ENCODE results near the gene TTC7B.

The TTC7B gene

GRCh38 chr14:90836692-90837063 is 20.4 kb upstream of the TTC7B start:
- Histone ChIP-seq H3K27me3 (ENCODE audit: insufficient read depth, low read length, poor library complexity) (no peaks in the 10 kb centered on the region), H3K9me3 (ENCODE audit: insufficient read depth, low read length, severe bottlenecking) (no peaks in the 10 kb centered on the region), H3K4me1 (ENCODE audit: insufficient read depth, low read length) (peaks cover 6% of the 10 kb centered on the region), H3K36me3 (ENCODE audit: insufficient read depth, low read length) (no peaks in the 10 kb centered on the region), H3K79me2 (ENCODE audit: insufficient read depth, low read length) (no peaks in the 10 kb centered on the region), H3K27ac (ENCODE audit: low read length) (no peak overlapping the region), H3K4me2 (ENCODE audit: insufficient read depth, low read length) (no peak overlapping the region), H2AFZ (ENCODE audit: low read depth, low read length) (no peak overlapping the region), H3K9ac (ENCODE audit: low read depth, low read length) (no peak overlapping the region), H3K4me3 (ENCODE audit: low read depth in 1 of 2, low read length in 2 of 2) (no peak overlapping the region), H4K20me1 (ENCODE audit: insufficient read depth, low read length) (no peaks in the 10 kb centered on the region)
- DNase-seq (no peak), ATAC-seq (ENCODE audit: insufficient read depth, low read depth) (no peak)
- TF ChIP-seq EZH2 (IDR thresholded peaks at IDR 0.05; ENCODE audit: borderline replicate concordance, low read depth, low read length, severe bottlenecking) (no peak), CTCF (IDR thresholded peaks at IDR 0.05; ENCODE audit: borderline replicate concordance, extremely low read depth, low read length, poor library complexity, severe bottlenecking) (no peak)

GRCh38 chr14:90831821-90832220 is 15.6 kb upstream of the TTC7B start:
- Histone ChIP-seq H3K79me2 (ENCODE audit: insufficient read depth, low read length) (no peaks in the 10 kb centered on the region), H3K9ac (ENCODE audit: low read depth, low read length) (no peak overlapping the region), H3K4me2 (ENCODE audit: insufficient read depth, low read length) (no peak overlapping the region), H3K27me3 (ENCODE audit: insufficient read depth, low read length, poor library complexity) (no peaks in the 10 kb centered on the region), H3K4me1 (ENCODE audit: insufficient read depth, low read length) (peaks cover 26% of the 10 kb centered on the region), H3K4me3 (ENCODE audit: low read depth in 1 of 2, low read length in 2 of 2) (no peak overlapping the region), H3K27ac (ENCODE audit: low read length) (no peak overlapping the region), H3K9me3 (ENCODE audit: insufficient read depth, low read length, severe bottlenecking) (peaks cover 2% of the 10 kb centered on the region), H3K36me3 (ENCODE audit: insufficient read depth, low read length) (no peaks in the 10 kb centered on the region), H2AFZ (ENCODE audit: low read depth, low read length) (no peak overlapping the region), H4K20me1 (ENCODE audit: insufficient read depth, low read length) (no peaks in the 10 kb centered on the region)
- no peak for TF ChIP-seq EZH2 (IDR thresholded peaks at IDR 0.05; ENCODE audit: borderline replicate concordance, low read depth, low read length, severe bottlenecking)
- TF ChIP-seq CTCF (IDR thresholded peaks at IDR 0.05; ENCODE audit: borderline replicate concordance, extremely low read depth, low read length, poor library complexity, severe bottlenecking), result no peak
- DNase-seq, result no peak
- no peak for ATAC-seq (ENCODE audit: insufficient read depth, low read depth)

GRCh38 chr14:90830931-90831701 is 14.9 kb upstream of the TTC7B start:
- no peak for TF ChIP-seq CTCF (IDR thresholded peaks at IDR 0.05; ENCODE audit: borderline replicate concordance, extremely low read depth, low read length, poor library complexity, severe bottlenecking)
- Histone ChIP-seq H3K27ac (ENCODE audit: low read length) (no peak overlapping the region), H2AFZ (ENCODE audit: low read depth, low read length) (no peak overlapping the region), H3K4me3 (ENCODE audit: low read depth in 1 of 2, low read length in 2 of 2) (no peak overlapping the region), H3K79me2 (ENCODE audit: insufficient read depth, low read length) (no peaks in the 10 kb centered on the region), H3K4me2 (ENCODE audit: insufficient read depth, low read length) (no peak overlapping the region), H3K4me1 (ENCODE audit: insufficient read depth, low read length) (peaks cover 20% of the 10 kb centered on the region), H3K9me3 (ENCODE audit: insufficient read depth, low read length, severe bottlenecking) (peaks cover 4% of the 10 kb centered on the region), H3K36me3 (ENCODE audit: insufficient read depth, low read length) (no peaks in the 10 kb centered on the region), H3K9ac (ENCODE audit: low read depth, low read length) (no peak overlapping the region), H4K20me1 (ENCODE audit: insufficient read depth, low read length) (no peaks in the 10 kb centered on the region), H3K27me3 (ENCODE audit: insufficient read depth, low read length, poor library complexity) (no peaks in the 10 kb centered on the region)
- ATAC-seq (ENCODE audit: insufficient read depth, low read depth), result no peak
- DNase-seq, result no peak
